Astrocyte (in vitro differentiated cells and primary cell): ENCODE results near the gene EML1. TPM values are rescaled to one million over a fixed set of nuclear protein-coding genes. Genes with fewer than 3 reads are reported as not detected.

Source experiments
- DNase-seq: peaks from one replicate; pipeline ENCODE4 v3.0.0-alpha.2; 2010; ENCODE audit warnings: low read depth
- FAIRE-seq: peaks from 2 replicates; lab custom pipeline; 2011; peaks lifted over from hg19 to GRCh38; lab: Jason Lieb, UNC
- H2AFZ ChIP-seq: 2 replicates; pipeline ENCODE4 v1.6.0; 2012; ENCODE audit warnings: low read depth, low read length, inconsistent platforms
- H3K27ac ChIP-seq: 2 replicates; pipeline ENCODE4 v1.5.1; 2011; ENCODE audit warnings: low read depth, low read length, inconsistent platforms
- H3K27me3 ChIP-seq: 2 replicates; pipeline ENCODE4 v1.6.0; 2011; ENCODE audit warnings: low read length, inconsistent platforms; ENCODE audit not compliant: insufficient read depth
- H3K36me3 ChIP-seq: 2 replicates; pipeline ENCODE4 v1.5.1; 2011; ENCODE audit warnings: low read length, inconsistent platforms; ENCODE audit not compliant: insufficient read depth
- H3K4me1 ChIP-seq: 2 replicates; pipeline ENCODE4 v1.5.1; 2011; ENCODE audit warnings: low read length, inconsistent platforms; ENCODE audit not compliant: insufficient read depth
- H3K4me2 ChIP-seq: 2 replicates; pipeline ENCODE4 v1.6.0; 2012; ENCODE audit warnings: low read length, inconsistent platforms
- H3K4me3 ChIP-seq: 2 replicates; pipeline ENCODE4 v1.5.1; 2011; ENCODE audit warnings: low read depth, mild to moderate bottlenecking, low read length, inconsistent platforms; ENCODE audit not compliant: insufficient read depth
- H3K79me2 ChIP-seq: 2 replicates; pipeline ENCODE4 v1.6.0; 2012; ENCODE audit warnings: mild to moderate bottlenecking, low read length, inconsistent platforms; ENCODE audit not compliant: insufficient read depth
- H3K9ac ChIP-seq: 2 replicates; pipeline ENCODE4 v1.6.0; 2012; ENCODE audit warnings: mild to moderate bottlenecking, low read length, inconsistent platforms
- H3K9me3 ChIP-seq: 2 replicates; pipeline ENCODE4 v1.5.1; 2012; ENCODE audit warnings: low read depth, mild to moderate bottlenecking, low read length, inconsistent platforms; ENCODE audit not compliant: insufficient read depth
- H4K20me1 ChIP-seq: 2 replicates; pipeline ENCODE4 v1.6.0; 2012; ENCODE audit warnings: low read length, inconsistent platforms; ENCODE audit not compliant: insufficient read depth
- H3K27ac Mint-ChIP-seq: one replicate; pipeline ENCODE4 v1.8.0; 2021; ENCODE audit warnings: mild to moderate bottlenecking, mixed read lengths; ENCODE audit not compliant: unreplicated experiment
- H3K27me3 Mint-ChIP-seq: one replicate; pipeline ENCODE4 v1.8.0; 2021; ENCODE audit warnings: low read depth, mixed read lengths; ENCODE audit not compliant: unreplicated experiment
- H3K36me3 Mint-ChIP-seq: one replicate; pipeline ENCODE4 v1.8.0; 2021; ENCODE audit warnings: low read depth, mixed read lengths; ENCODE audit not compliant: unreplicated experiment
- H3K4me1 Mint-ChIP-seq: one replicate; pipeline ENCODE4 v1.8.0; 2021; ENCODE audit warnings: low read depth, mixed read lengths; ENCODE audit not compliant: unreplicated experiment
- H3K4me3 Mint-ChIP-seq: one replicate; pipeline ENCODE4 v1.8.0; 2021; ENCODE audit warnings: mild to moderate bottlenecking, moderate library complexity, mixed read lengths; ENCODE audit not compliant: unreplicated experiment
- H3K9me3 Mint-ChIP-seq: one replicate; pipeline ENCODE4 v1.8.0; 2021; ENCODE audit warnings: mild to moderate bottlenecking, mixed read lengths; ENCODE audit not compliant: unreplicated experiment
- CTCF ChIP-seq: IDR thresholded peaks from 2 replicates; pipeline ENCODE4 v1.5.1; 2011; ENCODE audit warnings: low read depth, mild to moderate bottlenecking, inconsistent platforms, low read length, moderate library complexity; ENCODE audit not compliant: insufficient read depth
- EZH2 ChIP-seq: IDR thresholded peaks from 2 replicates; pipeline ENCODE4 v1.6.1; 2012; ENCODE audit warnings: mild to moderate bottlenecking, low read length, inconsistent platforms; ENCODE audit not compliant: insufficient read depth
- total RNA-seq: library from RNA; stranded (reverse); gene quantifications from 2 replicates; pipeline ENCODE4 v1.2.1, GENCODE V29; 2021

EML1 gene
- total RNA-seq, 1 donor from 2014 or later: 17.1 TPM

- Mint-ChIP-seq H3K4me3 (no peak overlapping the region), H3K27ac (no peak overlapping the region), H3K9me3 (no peaks in the 10 kb centered on the region), H3K27me3 (no peaks in the 10 kb centered on the region), H3K36me3 (peaks cover 8% of the 10 kb centered on the region), H3K4me1 (no peaks in the 10 kb centered on the region)
- no peak for FAIRE-seq
- Histone ChIP-seq H3K36me3 (no peaks in the 10 kb centered on the region), H3K4me3 (no peak overlapping the region), H3K9me3 (no peaks in the 10 kb centered on the region), H3K9ac (no peak overlapping the region), H3K27me3 (no peaks in the 10 kb centered on the region), H3K79me2 (peaks cover 9% of the 10 kb centered on the region), H3K27ac (no peak overlapping the region), H3K4me2 (no peak overlapping the region), H4K20me1 (peaks cover 24% of the 10 kb centered on the region), H2AFZ (no peak overlapping the region), H3K4me1 (no peaks in the 10 kb centered on the region)
- TF ChIP-seq CTCF (no peak), EZH2 (no peak)
- no peak for DNase-seq
Measured at GRCh38 chr14:99854831-99855230, 61.6 kb downstream of the EML1 start.

- no peaks in the 10 kb centered on the region for H3K9me3 Mint-ChIP-seq
- no peak overlapping the region for H3K4me2 ChIP-seq
- H3K79me2 ChIP-seq: peaks cover 6% of the 10 kb centered on the region
- no peak overlapping the region for H3K27ac ChIP-seq
- no peaks in the 10 kb centered on the region for H3K4me1 ChIP-seq
- no peaks in the 10 kb centered on the region for H3K4me1 Mint-ChIP-seq
- H3K36me3 ChIP-seq: no peaks in the 10 kb centered on the region
- FAIRE-seq: no peak
- no peak overlapping the region for H3K9ac ChIP-seq
- H4K20me1 ChIP-seq: peaks cover 20% of the 10 kb centered on the region
- no peak overlapping the region for H3K4me3 ChIP-seq
- H3K36me3 Mint-ChIP-seq: peaks cover 8% of the 10 kb centered on the region
- no peak for DNase-seq
- H3K27me3 Mint-ChIP-seq: no peaks in the 10 kb centered on the region
- no peak overlapping the region for H3K4me3 Mint-ChIP-seq
- H3K9me3 ChIP-seq: no peaks in the 10 kb centered on the region
- no peak overlapping the region for H2AFZ ChIP-seq
- TF ChIP-seq EZH2 (no peak), CTCF (no peak)
- H3K27me3 ChIP-seq: no peaks in the 10 kb centered on the region
- H3K27ac Mint-ChIP-seq: no peak overlapping the region
Measured at GRCh38 chr14:99855271-99855670, 62.1 kb downstream of the EML1 start.

- Histone ChIP-seq H3K36me3 (no peaks in the 10 kb centered on the region), H2AFZ (no peak overlapping the region), H3K79me2 (no peaks in the 10 kb centered on the region), H3K9ac (no peak overlapping the region), H3K4me2 (no peak overlapping the region), H3K4me3 (no peak overlapping the region), H3K27ac (no peak overlapping the region), H4K20me1 (peaks cover 19% of the 10 kb centered on the region), H3K27me3 (no peaks in the 10 kb centered on the region), H3K4me1 (peaks cover 8% of the 10 kb centered on the region), H3K9me3 (no peaks in the 10 kb centered on the region)
- Mint-ChIP-seq H3K4me1 (peaks cover 4% of the 10 kb centered on the region), H3K27ac (no peak overlapping the region), H3K27me3 (no peaks in the 10 kb centered on the region), H3K4me3 (no peak overlapping the region), H3K9me3 (no peaks in the 10 kb centered on the region), H3K36me3 (peaks cover 8% of the 10 kb centered on the region)
- TF ChIP-seq EZH2: no peak
- TF ChIP-seq CTCF: no peak
- FAIRE-seq (no peak), DNase-seq (no peak)
Measured at GRCh38 chr14:99857551-99857950, 64.3 kb downstream of the EML1 start.
